ENCODE measurements around the gene CIAO2B.

The CIAO2B gene

GRCh38 chr16:66916518-66916917 is 17.7 kb downstream of the CIAO2B start:
- Histone ChIP-seq H3K4me3 (replicated peaks; ENCODE audit: insufficient read depth, low read length) (no peak overlapping the region), H3K27ac (replicated peaks) (no peak overlapping the region), H3K27me3 (ENCODE audit: insufficient read depth, poor library complexity, severe bottlenecking) (peaks cover 5% of the 10 kb centered on the region)
- no peak for DNase-seq (ENCODE audit: low read depth in 1 of 2, low spot score in 1 of 2)
- TF ChIP-seq REST (IDR thresholded peaks at IDR 0.05; ENCODE audit: insufficient replicate concordance, low read depth) = no peak
- TF ChIP-seq POLR2AphosphoS5 (IDR thresholded peaks at IDR 0.05; ENCODE audit: low read depth) = no peak
- no peak for TF ChIP-seq CTCF (IDR thresholded peaks at IDR 0.05; ENCODE audit: insufficient read depth, low read length)
- TF ChIP-seq SPI1 (IDR thresholded peaks at IDR 0.05; ENCODE audit: borderline replicate concordance, low read depth) = no peak
- no peak for TF ChIP-seq GABPA (IDR thresholded peaks at IDR 0.05; ENCODE audit: low read depth)

GRCh38 chr16:66915041-66915440 is 19.2 kb downstream of the CIAO2B start:
- TF ChIP-seq CTCF (IDR thresholded peaks at IDR 0.05; ENCODE audit: insufficient read depth, low read length) = no peak
- Histone ChIP-seq H3K27me3 (ENCODE audit: insufficient read depth, poor library complexity, severe bottlenecking) (no peaks in the 10 kb centered on the region), H3K4me3 (replicated peaks; ENCODE audit: insufficient read depth, low read length) (no peak overlapping the region), H3K27ac (replicated peaks) (no peak overlapping the region)
- DNase-seq (ENCODE audit: low read depth in 1 of 2, low spot score in 1 of 2) = no peak

- Histone ChIP-seq H3K27ac (replicated peaks) (no peak overlapping the region), H3K27me3 (ENCODE audit: insufficient read depth, poor library complexity, severe bottlenecking) (no peaks in the 10 kb centered on the region), H3K4me3 (replicated peaks; ENCODE audit: insufficient read depth, low read length) (no peak overlapping the region)
- DNase-seq (ENCODE audit: low read depth in 1 of 2, low spot score in 1 of 2) = no peak
- TF ChIP-seq CTCF (IDR thresholded peaks at IDR 0.05; ENCODE audit: insufficient read depth, low read length) (no peak), SPI1 (IDR thresholded peaks at IDR 0.05; ENCODE audit: borderline replicate concordance, low read depth) (no peak), GABPA (IDR thresholded peaks at IDR 0.05; ENCODE audit: low read depth) (no peak), REST (IDR thresholded peaks at IDR 0.05; ENCODE audit: insufficient replicate concordance, low read depth) (no peak), POLR2AphosphoS5 (IDR thresholded peaks at IDR 0.05; ENCODE audit: low read depth) (no peak)
These were observed 19.7 kb downstream of the CIAO2B start for GRCh38 chr16:66914541-66914940.

GRCh38 chr16:66913711-66914110 is 20.5 kb downstream of the CIAO2B start:
- Histone ChIP-seq H3K4me3 (replicated peaks; ENCODE audit: insufficient read depth, low read length) (no peak overlapping the region), H3K27ac (replicated peaks) (no peak overlapping the region), H3K27me3 (ENCODE audit: insufficient read depth, poor library complexity, severe bottlenecking) (no peaks in the 10 kb centered on the region)
- DNase-seq (ENCODE audit: low read depth in 1 of 2, low spot score in 1 of 2) = no peak
- no peak for TF ChIP-seq GABPA (IDR thresholded peaks at IDR 0.05; ENCODE audit: low read depth)
